Activated CD4-positive, alpha-beta T cell treated with anti-CD3 and anti-CD28 coated beads, Interleukin-2, amount 50 U/mL, for 48 hours (primary cell): ENCODE measurements around the gene TPPP3.
"Not testable (repeated sequence)": the region's sequence is repeated elsewhere in the genome, so short reads cannot be mapped to it uniquely, and the experiment has no call there.

Experiments used
- DNase-seq, 2 experiments: peaks; one replicate each; pipeline ENCODE4 v3.0.0-alpha.2; 2020

Gene TPPP3

DNA sequence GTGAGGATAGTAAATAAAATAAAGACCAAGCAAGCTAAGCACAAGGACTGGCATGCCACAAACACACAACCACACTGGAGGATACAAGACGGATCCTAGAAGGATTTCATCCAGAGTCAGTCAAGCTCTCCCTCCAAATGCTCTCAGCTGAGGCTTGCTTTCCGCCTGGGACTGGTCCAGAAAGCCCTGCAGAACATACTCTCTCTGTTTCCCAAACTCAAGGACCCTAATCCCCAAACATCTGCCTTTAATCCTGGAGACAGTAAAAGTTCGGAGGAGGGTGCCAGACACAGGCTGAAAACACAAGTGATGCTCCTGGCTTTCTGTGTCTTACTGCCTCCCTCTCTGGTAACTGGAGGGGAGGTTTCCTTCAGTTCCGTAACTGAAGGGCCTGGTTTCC, 32.3 kb upstream of the TPPP3 start:
- DNase-seq, result no peak

- DNase-seq, result no peak
These were observed 31.8 kb upstream of the TPPP3 start for GRCh38 chr16:67425061-67425460.

DNA sequence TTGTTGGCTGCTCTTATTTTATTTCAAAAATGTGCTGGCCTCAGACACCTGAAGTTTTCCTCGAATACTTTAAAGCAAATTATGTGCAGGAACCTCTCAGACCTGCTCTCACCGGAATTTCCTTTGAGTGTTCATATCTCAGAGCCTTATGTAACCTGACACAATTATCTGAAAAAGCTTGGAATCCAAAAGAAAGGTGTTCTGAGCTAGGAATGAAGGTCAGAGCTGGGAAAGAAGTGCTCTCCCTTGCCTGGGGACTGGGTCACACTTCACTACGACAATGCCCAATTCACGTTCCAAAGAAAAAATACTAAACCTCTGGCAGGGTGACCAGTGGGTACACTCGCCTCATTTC, 30.9 kb upstream of the TPPP3 start:
- no peak for DNase-seq

DNA sequence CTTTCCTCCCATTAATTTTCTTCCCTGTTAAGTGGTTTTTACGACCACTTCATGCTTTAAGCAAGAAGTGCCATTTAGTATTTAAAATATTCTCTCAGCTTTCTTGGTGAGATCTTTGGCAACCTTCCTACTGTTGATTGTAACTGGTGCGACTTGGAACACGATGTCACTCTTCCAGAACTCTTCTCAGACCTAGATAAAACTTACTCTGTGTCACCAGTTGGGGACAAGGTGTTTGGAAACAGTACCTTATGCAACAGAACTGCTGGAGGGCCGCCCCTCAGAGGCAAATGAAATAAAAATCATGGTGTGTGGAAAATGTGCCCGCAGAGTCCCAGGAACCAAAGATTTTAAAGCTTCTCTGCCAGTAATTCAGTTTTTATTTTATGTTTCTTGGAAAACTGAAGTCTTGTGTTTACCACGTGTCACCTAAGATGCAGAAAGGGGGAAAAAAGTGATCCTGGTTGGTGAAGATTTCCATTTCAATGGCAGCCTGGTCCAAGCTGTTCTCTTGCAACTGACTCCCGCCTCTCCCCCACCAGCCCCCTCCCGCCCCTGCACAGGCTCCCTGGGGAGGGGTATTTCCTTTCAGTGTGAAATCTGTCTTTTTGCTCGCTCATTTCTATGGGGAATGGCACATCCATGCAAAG, 30.4 kb upstream of the TPPP3 start:
- DNase-seq, result no peak

GRCh38 chr16:67423015-67423414, 29.7 kb upstream of the TPPP3 start:
- no peak for DNase-seq

DNA sequence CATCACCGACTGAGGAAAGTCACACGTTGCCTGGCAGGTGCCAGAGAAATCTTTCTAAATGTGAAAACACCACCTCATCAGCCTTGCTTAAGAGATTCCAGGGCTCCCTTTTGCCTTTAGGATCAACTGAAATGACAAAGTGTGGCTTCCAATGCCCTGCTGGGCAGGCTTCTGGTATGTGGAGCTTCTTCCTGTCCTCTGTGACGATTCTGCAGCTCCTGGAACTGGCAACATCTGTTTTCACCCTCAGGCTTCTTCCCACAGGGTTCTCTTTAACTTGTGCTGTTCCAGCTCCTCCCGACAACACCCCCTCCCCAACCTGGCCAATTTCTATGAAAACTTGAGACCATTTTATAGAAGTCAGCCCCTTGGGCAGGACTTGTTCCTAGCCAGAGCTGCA, 27.7 kb upstream of the TPPP3 start:
- DNase-seq, result no peak

DNA sequence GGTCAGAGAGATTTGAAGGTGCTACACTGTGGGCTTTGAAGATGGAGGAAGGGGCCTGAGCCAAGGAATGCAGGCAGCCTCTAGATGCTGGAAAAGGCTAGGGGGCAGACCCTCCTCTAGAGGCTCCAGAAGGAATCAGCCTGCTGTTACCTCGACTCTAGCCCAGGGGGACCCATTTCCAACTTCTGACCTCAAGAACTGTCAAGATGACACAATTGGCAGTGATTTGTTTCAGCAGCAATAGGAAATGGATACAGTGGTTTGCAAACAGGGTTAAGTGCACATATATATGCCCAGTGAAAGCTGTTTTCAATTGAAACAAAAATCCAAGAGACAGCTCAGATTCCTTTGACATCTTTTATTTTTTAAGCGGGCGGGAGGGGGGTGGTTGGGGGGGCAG, 26.6 kb upstream of the TPPP3 start:
- DNase-seq, result no peak

- DNase-seq, result no peak
These were observed 26.2 kb upstream of the TPPP3 start for GRCh38 chr16:67419502-67419901.

GRCh38 chr16:67417333-67418061, 24.2 kb upstream of the TPPP3 start:
- no peak for DNase-seq

DNA sequence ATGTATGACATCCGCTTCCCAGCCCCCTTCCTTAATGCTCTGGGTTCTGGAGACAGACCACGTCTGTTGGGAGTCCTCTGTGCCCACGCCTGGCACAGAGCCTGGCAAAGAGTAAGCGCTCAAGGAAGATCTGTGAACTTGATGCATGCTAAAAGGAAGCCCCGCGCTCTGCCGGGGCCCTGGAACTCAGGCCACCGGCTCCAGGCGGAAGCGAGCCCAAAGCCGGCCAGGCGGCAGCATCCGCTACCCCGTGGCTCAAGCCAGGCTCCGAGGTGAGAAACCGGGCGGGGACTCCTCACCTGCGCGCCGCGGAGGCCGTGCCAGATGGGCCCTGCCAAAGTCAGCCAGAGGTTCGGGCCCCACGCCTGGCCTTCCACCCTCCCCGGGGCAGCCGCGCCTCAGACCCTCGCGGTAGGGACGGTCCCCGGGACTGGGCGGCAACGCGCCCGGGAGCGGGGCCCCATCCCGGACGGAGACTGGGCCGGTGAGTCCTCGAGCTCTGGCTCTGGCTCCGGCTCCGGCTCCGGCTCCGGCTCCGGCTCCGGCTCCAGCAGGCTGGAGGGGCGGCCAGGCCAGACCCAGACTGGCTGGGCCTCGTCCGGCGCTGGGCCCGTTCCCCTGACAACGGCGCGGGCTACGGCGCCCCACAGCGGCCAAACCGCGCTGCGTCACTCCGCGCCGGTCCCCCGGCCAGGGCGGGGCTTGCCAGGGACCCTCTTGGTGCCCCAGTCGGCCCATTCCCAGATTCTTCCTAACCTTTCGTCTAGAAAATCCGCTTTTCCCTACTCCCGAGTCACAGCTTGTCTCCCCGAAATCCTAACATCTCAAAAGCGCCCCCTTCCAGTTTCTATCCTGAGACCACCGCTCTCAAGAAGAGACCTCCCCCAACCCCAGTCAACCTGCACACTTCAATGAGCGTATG, 22.8 kb upstream of the TPPP3 start, which contains the start of gene ZDHHC1:
Gene ZDHHC1 (minus strand): TSS at position 606 of the 922 bp plus-strand sequence. CDS start 8,702 bp downstream, outside the sequence.
- DNase-seq, result peak; percentile 64 to 66

DNA sequence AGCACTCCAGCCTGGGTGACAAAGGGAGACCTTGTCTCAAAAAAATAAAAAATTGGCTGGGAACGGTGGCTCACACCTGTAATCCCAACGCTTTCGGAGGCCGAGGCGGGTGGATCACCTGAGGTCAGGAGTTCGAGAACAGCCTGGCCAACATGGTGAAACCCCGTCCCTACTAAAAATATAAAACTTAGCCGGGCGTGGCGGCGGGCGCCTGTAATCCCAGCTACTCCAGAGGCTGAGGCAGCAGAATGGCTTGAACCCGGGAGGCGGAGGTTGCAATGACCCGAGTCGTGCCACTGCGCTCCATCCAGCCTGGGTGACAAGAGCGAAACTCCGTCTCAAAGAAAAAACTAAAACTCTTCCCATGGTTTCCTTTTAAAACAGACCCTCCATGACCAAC, 22.1 kb upstream of the TPPP3 start:
- not testable (repeated sequence) for DNase-seq

DNA sequence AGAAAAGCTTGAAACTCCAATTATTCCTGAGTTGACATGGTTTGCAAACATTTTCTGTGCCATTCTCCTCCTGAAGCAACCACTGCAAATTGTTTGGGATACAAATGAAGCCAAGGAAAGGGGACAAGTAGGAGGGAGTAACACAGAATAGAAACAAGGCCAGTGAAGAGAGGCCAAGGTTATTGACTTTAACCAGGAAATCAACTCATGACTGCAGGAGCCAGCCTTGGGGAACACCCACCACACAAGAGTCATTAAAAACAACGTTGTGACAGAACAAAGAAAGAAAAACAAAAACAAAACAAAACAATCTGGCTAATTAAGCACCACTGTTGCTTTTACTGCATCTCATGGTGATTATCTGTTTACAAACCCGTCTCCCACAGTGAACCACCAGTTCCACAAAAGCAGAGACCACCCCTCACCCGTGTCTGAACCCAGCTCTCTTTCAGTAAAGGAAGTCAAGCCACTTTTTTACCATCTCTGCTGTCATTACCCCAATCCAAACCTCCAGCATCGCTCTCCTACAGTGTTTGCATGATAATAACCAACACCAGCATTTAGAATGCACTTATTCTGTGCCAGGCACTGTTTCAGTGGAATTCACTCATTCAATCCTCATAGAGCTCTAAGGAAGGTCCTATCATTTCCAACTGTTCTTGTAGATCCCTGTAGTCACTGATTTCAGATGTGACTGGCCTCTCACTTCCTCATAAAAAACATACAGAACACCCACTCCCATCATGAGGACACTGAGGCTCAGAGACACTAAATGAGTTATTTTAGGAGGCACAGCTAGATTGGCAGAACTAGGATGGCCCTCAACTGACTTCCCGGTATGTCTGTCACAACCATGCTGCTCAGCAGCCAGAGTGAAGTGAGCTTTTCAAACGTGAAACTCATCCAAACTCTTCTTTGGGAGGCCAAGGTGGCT, 20.9 kb upstream of the TPPP3 start:
- no peak for DNase-seq

DNA sequence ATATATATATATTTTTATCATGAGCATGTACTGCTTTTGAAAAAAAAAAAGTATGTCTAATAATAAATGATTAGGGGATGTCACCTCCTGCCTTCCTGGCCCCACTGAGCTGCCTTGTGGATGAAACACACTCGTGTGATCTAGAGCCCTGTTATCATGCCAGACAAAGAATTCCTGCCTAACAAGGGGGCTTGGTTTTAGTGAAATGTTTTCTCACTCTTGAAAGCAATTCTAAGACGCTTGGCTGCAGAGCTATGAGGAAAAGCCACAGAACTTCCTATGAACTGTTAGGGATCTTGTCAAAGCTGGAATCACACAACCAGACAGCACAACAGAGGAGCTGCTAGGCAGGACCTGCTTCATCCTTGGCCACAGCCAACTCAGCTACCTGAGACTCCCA, 19.0 kb upstream of the TPPP3 start:
- DNase-seq, result no peak

GRCh38 chr16:67411339-67411738, 18.0 kb upstream of the TPPP3 start:
- DNase-seq, result no peak

- no peak for DNase-seq
These were observed 16.3 kb upstream of the TPPP3 start for GRCh38 chr16:67409631-67410030.

DNA sequence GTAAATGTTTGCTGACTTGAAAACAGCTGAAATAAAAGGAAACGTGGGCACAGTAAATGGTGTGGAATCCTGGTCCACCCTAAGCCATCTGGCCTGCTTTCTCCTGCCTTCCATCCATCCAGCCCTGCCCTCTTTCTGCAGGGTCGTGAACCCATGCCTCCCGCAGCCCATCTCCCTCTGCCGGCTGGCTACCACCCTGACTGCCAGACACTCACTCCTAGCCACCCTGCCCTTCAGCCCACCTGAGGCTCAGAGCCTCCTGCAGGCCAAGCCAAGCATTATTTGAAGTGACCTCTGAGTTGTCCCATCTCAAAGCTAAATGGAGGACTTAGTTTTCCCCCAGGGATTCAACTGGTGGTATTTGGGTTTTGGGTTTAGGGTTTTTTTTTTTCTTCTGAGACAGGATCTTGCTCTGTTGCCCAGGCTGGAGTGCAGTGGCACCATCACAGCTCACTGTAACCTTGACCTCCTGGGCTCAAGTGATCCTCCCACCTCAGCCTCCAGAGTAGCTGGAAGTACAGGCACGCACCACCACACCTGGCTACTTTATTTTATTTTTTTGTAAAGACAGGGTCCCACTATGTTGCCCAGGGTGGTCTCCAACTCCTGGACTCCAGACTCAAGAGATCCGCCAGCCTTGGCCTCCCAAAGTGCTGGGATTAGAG, 14.6 kb upstream of the TPPP3 start:
- no peak for DNase-seq

- DNase-seq, result no peak
These were observed 14.0 kb upstream of the TPPP3 start for GRCh38 chr16:67407176-67407787.

- DNase-seq, result no peak
These were observed 13.0 kb upstream of the TPPP3 start for GRCh38 chr16:67406111-67406971.

GRCh38 chr16:67405336-67405735, 12.0 kb upstream of the TPPP3 start:
- no peak for DNase-seq

GRCh38 chr16:67404740-67405226, 11.5 kb upstream of the TPPP3 start:
- no peak for DNase-seq
